MCF 10A (cell line): ENCODE measurements around the gene CYBC1. TPM values are rescaled to one million over a fixed set of nuclear protein-coding genes. Genes with fewer than 3 reads are reported as not detected.

Source experiments
- BruUV-seq: library from RNA; stranded (reverse); fragments of 400-500 nt; replicated peaks from 2 replicates; lab custom pipeline; 2021; lab: Mats Ljungman, UMichigan
- CTCF ChIA-PET: fragments of 300-600 bp; sonication (Branson Sonifier 250); formaldehyde crosslinking; extraction: SDS; loops from one replicate; lab custom pipeline; 2021; ENCODE audit warnings: antibody characterized with exemption, inconsistent platforms; lab: Yijun Ruan, JAX
- POLR2A ChIA-PET: fragments of 300-600, 350-650 bp; sonication (Branson Sonifier 250); formaldehyde crosslinking; extraction: SDS; loops from one replicate; lab custom pipeline; 2020; ENCODE audit warnings: antibody characterized with exemption, inconsistent platforms; lab: Yijun Ruan, JAX
- DNase-seq: peaks from one replicate; pipeline ENCODE4 v3.0.0-alpha.2; 2018; ENCODE audit not compliant: unreplicated experiment
- H3K27ac Mint-ChIP-seq: one replicate; pipeline ENCODE4 v1.8.0; 2022; ENCODE audit warnings: mild to moderate bottlenecking, low read depth, mixed read lengths; ENCODE audit not compliant: unreplicated experiment
- H3K27me3 Mint-ChIP-seq: one replicate; pipeline ENCODE4 v1.8.0; 2022; ENCODE audit warnings: mixed read lengths; ENCODE audit not compliant: insufficient read depth, unreplicated experiment
- H3K36me3 Mint-ChIP-seq: one replicate; pipeline ENCODE4 v1.8.0; 2022; ENCODE audit warnings: mild to moderate bottlenecking, moderate library complexity, mixed read lengths; ENCODE audit not compliant: insufficient read depth, unreplicated experiment
- H3K4me1 Mint-ChIP-seq: one replicate; pipeline ENCODE4 v1.8.0; 2022; ENCODE audit warnings: mixed read lengths; ENCODE audit not compliant: insufficient read depth, unreplicated experiment
- H3K4me3 Mint-ChIP-seq: one replicate; pipeline ENCODE4 v1.8.0; 2022; ENCODE audit warnings: mild to moderate bottlenecking, moderate library complexity, mixed read lengths; ENCODE audit not compliant: unreplicated experiment
- H3K9me3 Mint-ChIP-seq: one replicate; pipeline ENCODE4 v1.8.0; 2022; ENCODE audit warnings: mixed read lengths; ENCODE audit not compliant: unreplicated experiment
- CTCF ChIP-seq: fragments of 200-600 bp; IDR thresholded peaks from one replicate; pipeline ENCODE4 v1.8.0; 2022; ENCODE audit warnings: antibody characterized with exemption, mild to moderate bottlenecking; ENCODE audit not compliant: unreplicated experiment
- intact Hi-C: fragments of 100-400 bp; cut with micrococcal nuclease; formaldehyde crosslinking; loops from 2 replicates; pipeline ENCODE4 v1.14.1; 2022
- total RNA-seq: library from RNA; stranded (reverse); gene quantifications from 2 replicates; pipeline ENCODE4 v1.2.3, GENCODE V29; 2022

Gene CYBC1
- total RNA-seq, 1 experiment from 2014 or later: 38.0 TPM

- no peak overlapping the region for H3K4me3 Mint-ChIP-seq
- no TSS peak for BruUV-seq
- H3K4me1 Mint-ChIP-seq: no peaks in the 10 kb centered on the region
- H3K27me3 Mint-ChIP-seq: no peaks in the 10 kb centered on the region
- peaks cover 10% of the 10 kb centered on the region for H3K36me3 Mint-ChIP-seq
- H3K27ac Mint-ChIP-seq: no peak overlapping the region
- intact Hi-C loops: no loop called here
- POLR2A ChIA-PET: interaction anchor here (0.6 kb wide), 1 partner anchor 25 kb away, joined by 3 read pairs; no protein-coding TSS in a partner anchor
- peaks cover 8% of the 10 kb centered on the region for H3K9me3 Mint-ChIP-seq
- peak; percentile 47 for DNase-seq
- peak; percentile 49 for TF ChIP-seq CTCF
- CTCF ChIA-PET: interaction anchor here (0.7 to 0.8 kb wide), 2 partner anchors 71 to 443 kb away, joined by 3 to 5 read pairs; no protein-coding TSS in a partner anchor
Observed at GRCh38 chr17:82424001-82424862, 26.3 kb downstream of the CYBC1 start.

GRCh38 chr17:82419540-82419939 is 31.0 kb downstream of the CYBC1 start:
- BruUV-seq: no TSS peak
- no peak for TF ChIP-seq CTCF
- H3K4me3 Mint-ChIP-seq: peak overlapping the region; percentile 71
- H3K27ac Mint-ChIP-seq: no peak overlapping the region
- ChIA-PET POLR2A (interaction anchor here (0.6 to 1.8 kb wide), 13 partner anchors 8 to 228 kb away, joined by 3 to 12 read pairs (median 4); partner anchors contain the start of genes FOXK2 and NARF), CTCF (interaction anchor here (0.5 to 1.4 kb wide), 3 partner anchors 108 to 397 kb away, joined by 3 to 4 read pairs (median 3); no protein-coding TSS in a partner anchor)
- no peak for DNase-seq
- intact Hi-C loops: loop anchor here (10.0 kb wide), 2 partner anchors 105 to 135 kb away; no protein-coding TSS in a partner anchor
- H3K4me1 Mint-ChIP-seq: no peaks in the 10 kb centered on the region
- peaks cover 8% of the 10 kb centered on the region for H3K9me3 Mint-ChIP-seq
- peaks cover 10% of the 10 kb centered on the region for H3K36me3 Mint-ChIP-seq
- no peaks in the 10 kb centered on the region for H3K27me3 Mint-ChIP-seq

GRCh38 chr17:82418001-82418986 is 32.3 kb downstream of the CYBC1 start, which contains the start of the genes HEXD and OGFOD3:
HEXD (plus strand) TSS chr17:82418347; CDS start chr17:82419800, 1,453 bp downstream.
OGFOD3 (minus strand) TSS chr17:82418586; CDS start chr17:82418485, 101 bp downstream.
- Mint-ChIP-seq H3K27me3 (no peaks in the 10 kb centered on the region), H3K36me3 (peaks cover 14% of the 10 kb centered on the region), H3K9me3 (peaks cover 8% of the 10 kb centered on the region), H3K4me1 (no peaks in the 10 kb centered on the region), H3K27ac (no peak within 1 kb of the TSS), H3K4me3 (peak within 1 kb of the TSS; percentile 71)
- DNase-seq: peak; percentile 78
- ChIA-PET POLR2A (interaction anchor here (0.7 to 1.8 kb wide), 16 partner anchors 10 to 229 kb away, joined by 3 to 12 read pairs (median 4); partner anchors contain the start of genes FOXK2 and NARF), CTCF (interaction anchor here (0.6 to 1.4 kb wide), 5 partner anchors 61 to 136 kb away, joined by 3 to 8 read pairs (median 3); no protein-coding TSS in a partner anchor)
- BruUV-seq: no TSS peak
- TF ChIP-seq CTCF: no peak
- intact Hi-C loops: loop anchor here (10.0 kb wide), 2 partner anchors 107 to 137 kb away; no protein-coding TSS in a partner anchor
